GM04503 (cell line): ENCODE measurements around the gene SCP2.
"Not testable (repeated sequence)": the region's sequence is repeated elsewhere in the genome, so short reads cannot be mapped to it uniquely, and the experiment has no call there.

ENCODE experiments used
- DNase-seq: peaks from one replicate; pipeline ENCODE4 v3.0.0-alpha.2; 2012; ENCODE audit warnings: low read depth

Gene SCP2

DNA sequence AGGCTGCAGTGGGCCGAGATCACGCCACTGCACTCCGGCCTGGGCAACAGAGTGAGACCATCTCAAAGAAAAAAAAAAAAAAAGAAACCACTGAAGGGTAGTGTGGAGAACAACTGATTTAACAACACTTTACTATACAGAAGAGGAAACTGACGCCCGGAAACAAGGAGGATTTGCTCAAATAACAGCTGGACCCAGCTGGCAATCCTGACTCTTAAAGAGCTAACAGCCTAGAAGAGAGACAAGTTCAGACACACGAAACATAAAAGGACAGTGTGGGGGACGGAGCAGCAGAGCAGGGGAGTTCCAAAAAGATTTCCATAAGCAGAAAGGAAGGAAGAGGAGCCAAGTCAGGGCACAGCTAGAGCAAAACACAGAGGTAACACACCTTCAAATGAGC is 9.9 kb upstream of the SCP2 start:
- DNase-seq = no peak

DNA sequence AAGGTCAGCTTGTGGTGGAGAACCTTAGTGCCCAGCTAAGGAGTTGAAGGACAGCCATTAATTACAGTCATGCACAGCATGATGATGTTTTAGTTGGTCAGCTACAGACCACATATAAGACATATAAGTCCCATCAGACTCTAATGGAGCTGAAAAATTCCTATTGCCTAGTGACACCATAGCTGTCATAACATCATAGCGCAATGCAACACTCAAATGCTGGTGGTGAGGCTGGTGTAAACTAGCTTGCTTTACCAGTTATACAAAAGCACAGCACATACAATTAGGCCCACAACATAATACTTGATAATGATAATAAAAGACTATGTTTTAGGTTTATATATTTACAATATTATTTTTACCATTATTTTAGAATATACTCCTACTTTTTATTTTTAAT is 9.5 kb upstream of the SCP2 start:
- no peak for DNase-seq

DNA sequence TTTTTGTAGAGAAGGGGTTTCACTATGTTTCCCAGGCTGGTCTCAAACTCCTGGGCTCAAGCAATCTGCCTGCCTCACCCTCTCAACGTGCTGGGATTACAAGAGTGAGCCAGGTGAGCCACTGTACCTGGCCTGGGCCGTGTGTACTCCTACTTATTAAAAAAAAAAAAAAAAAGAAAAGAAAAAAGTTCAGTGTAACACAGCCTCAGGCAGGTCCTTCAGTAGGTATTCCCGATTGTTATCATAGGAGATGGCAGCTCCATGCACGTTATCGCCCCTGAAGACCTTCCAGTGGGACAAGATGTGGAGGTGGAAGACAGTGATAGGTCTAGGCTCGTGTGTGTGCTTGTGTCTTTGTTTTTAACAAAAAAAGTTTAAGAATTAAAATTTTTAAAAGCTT is 8.9 kb upstream of the SCP2 start:
- DNase-seq = no peak

DNA sequence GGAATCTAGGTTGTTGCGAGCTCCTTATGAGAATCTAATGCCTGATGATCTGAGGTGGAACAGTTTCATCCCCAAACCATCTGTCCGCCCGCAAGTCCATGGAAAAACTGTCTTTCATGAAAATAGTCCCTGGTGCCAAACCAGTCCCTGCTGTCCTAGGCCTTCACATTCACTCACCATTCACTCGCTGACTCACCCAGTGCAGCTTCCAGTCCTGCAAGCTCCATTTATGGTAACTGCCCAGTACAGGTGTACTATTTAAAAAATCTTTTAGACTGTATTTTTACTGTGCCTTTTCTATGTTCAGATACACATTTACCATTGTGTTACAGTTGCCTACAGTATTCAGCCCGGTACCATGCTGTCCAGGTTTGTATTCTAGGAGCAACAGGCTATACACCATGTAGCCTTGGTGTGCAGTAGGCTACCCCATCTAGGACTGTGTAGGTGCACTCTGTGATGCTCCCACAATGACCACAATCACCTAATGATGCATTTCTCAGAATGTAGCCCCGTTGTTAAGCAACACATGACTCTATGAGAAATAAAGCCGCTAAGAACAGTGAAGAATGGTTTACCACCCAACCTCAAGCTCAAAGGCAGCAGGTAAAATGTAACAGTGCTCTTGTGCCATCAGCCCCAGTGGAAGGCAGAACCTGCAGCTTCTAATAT is 7.9 kb upstream of the SCP2 start:
- DNase-seq = no peak

DNA sequence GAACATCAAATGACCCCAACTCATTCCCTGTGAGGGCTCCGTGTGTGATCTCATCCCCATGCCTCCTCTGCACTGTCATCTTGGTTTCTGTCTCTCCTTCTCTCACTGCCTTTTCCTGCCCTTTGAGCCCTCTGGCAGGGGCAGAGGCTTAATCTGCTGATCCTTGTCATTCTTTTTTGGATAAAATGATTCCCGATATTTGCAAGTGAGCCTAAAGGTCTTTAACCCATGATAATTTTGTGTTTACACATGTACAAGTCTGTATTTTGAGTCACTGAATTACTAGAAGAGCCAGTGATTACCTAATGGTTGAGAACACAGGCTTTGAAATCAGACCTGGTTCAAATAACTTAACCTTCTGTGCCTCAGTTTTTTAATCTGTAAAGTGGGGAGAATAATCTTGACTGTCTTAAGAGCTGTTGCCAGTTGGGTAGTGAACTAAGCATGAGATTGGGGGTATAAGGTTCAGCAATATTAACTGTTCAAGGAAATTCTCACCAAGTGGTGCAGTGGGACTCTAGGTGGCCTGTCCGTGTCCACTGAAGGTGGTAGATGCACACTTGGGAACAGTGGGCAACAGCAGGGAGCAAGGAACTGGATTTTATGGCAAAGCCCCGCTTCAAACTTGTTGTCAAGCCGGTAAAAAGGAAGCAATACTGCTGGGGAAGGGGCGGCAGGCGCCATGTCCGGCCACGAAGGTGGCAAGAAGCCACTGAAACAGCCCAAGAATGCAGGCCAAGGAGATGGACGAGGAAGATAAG is 7.2 kb upstream of the SCP2 start:
- DNase-seq = no peak

GRCh38 chr1:52920791-52921291 is 6.2 kb upstream of the SCP2 start:
- no peak for DNase-seq

DNA sequence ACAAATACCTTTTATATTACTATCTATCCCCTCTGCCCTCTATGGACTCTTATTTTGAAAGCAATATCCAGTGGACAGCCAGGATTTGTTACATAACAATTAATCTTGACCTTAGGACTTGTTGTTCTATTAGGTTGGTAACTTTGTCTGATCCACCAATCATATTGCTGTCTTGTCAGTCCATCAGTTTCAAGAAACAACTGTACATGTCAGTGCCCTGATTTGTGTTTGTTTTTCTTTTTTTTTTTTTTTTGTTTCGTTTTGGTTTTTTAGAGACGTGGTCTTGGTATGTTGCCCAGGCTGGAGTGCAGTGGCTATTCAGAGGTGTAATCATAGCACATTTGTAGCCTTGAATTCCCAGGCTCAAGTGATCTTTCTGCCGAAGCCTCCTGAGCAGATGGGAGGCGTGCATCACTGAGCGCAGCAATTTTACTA is 1.5 kb upstream of the SCP2 start:
- no peak for DNase-seq

GRCh38 chr1:52926864-52927211 is 238 bp upstream of the SCP2 start:
- no peak for DNase-seq

- DNase-seq = no peak
Observed at GRCh38 chr1:52928015-52928404, 934 bp downstream of the SCP2 start.

GRCh38 chr1:52929019-52929418 is 1.9 kb downstream of the SCP2 start:
- DNase-seq = no peak

GRCh38 chr1:52937433-52938182 is 10.5 kb downstream of the SCP2 start:
- no peak for DNase-seq

DNA sequence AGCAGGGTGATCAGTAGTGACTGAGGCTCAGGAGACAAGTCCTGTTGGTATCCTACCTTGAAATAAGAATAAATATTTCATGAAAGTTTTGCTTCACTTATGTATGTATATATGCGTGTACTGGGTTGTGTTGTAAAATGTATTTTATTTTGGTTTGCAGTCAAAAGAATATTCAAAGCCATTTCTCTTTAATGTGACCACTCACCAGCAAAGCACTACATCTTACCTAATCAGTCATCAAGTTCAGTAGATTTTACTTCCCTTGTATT is 11.0 kb downstream of the SCP2 start:
- no peak for DNase-seq

DNA sequence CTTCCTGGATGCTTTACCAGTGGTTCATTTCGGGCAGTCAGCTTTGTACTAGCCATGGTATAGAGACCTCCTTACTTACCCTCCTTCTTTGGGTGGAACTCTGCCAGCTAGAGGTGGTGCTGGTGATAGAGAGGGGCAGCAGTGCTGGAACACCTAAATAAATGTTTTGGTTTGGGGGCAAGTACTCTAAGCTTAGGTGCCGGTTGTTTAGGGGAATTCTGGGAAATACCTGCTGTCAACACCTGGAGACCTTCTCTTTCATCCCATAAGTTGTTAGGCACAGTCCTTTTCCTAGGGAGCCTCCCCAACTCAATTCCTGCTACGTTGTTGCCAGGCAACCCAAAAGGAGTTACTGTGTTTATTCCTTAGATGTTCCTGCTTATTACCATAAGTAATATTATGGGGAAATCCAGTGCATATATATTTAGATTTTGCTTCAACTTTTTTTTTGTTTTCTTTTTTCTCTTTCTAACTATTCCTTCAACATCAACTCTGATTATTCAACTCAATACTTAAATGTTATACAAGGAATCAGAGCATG is 16.9 kb downstream of the SCP2 start:
- no peak for DNase-seq

GRCh38 chr1:52944566-52944965 is 17.5 kb downstream of the SCP2 start:
- no peak for DNase-seq

DNA sequence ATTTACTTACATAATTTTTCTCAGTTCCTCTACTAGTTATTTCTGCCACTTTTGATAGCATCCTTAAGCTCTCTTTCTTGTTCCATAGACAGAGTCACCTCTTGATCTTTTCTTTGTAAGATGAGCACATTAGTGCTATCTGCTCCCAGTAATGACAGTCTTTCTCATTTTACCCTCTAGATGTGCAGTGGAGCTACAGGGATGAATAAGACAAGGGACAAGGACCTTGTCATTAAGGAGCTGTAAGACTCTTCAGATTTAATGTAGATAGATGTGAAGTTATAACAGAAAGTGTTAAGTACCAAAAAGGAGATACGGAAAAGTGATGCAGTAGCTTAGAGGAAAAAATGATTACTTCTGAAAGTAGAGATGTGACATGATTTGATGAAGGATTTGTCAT is 20.4 kb downstream of the SCP2 start:
- no peak for DNase-seq

DNA sequence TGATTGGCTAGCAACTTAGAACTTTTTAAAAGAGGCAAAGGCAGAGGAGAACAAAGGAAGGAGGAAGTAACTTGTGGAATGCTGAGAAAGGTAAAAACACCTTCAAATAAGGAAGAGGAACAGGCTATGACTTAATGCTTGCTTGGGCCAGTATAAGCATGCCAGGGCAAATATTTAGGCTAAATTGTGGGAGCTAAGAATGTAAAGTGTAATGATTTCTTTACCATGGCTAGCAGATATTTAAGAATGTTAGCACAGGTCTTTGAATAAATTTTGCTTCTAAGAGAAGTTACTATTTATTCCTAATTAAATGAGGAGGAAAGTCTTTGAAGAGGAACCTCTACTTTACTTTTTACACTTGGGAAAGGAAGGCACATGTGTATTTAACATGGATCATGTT is 22.5 kb downstream of the SCP2 start:
- not testable (repeated sequence) for DNase-seq

GRCh38 chr1:52952112-52952511 is 25.0 kb downstream of the SCP2 start:
- no peak for DNase-seq

DNA sequence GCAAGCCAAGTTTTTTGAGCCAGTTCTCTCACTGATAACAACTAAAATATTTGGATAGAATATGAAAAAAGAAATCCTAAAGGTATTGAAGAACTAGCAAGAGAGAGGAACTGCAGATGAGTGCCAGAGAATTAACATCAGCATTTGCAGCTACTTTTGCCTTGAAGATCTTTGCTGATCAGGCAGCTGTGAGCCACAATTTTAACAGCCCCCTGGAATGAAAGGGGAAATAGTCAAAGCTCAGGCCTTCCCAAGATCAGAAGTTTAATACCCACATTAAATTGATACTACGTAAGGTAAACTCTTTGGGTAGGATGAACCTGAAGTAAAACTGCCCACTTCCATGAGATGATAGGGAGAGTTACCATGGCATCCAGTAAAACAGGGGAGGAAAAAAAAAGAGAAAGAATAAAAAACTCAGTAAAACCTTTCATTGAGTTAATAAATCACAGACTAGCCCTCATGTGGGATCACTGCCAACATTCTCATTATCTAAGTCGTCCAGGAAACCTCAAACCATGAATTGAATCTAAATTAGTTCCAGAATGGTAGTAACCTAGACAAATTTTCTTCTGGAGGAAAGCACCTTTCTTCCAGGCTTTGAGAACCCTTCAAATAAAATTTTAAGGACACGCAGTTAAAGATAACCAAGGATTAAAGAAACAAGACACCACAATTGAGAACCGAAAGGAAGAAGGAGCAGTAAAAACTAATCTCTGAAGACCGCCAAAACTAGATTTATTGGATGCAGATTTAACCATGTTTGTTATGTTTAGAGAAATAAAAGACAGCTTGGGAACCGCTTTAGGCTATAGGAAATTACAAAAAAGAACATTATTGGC is 28.3 kb downstream of the SCP2 start:
- DNase-seq = peak; percentile 86

DNA sequence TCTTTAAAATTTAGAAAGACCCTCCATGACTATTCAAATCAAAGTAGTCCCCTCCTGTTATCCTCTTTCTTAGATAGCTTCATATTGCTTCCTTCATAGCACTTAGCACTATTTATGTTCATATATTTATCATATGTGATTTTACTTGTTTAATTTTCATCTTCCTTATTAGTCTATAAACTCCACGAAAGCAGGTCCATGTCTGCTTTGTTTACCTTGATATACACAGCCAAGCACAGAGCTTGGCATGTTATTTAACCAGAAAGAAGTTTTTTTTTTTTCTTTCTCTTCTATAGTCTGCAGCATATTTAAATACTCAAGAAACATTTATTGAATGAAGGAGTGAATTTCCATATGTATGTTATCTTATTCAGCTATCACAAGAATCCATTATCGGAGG is 36.0 kb downstream of the SCP2 start:
- DNase-seq = no peak

DNA sequence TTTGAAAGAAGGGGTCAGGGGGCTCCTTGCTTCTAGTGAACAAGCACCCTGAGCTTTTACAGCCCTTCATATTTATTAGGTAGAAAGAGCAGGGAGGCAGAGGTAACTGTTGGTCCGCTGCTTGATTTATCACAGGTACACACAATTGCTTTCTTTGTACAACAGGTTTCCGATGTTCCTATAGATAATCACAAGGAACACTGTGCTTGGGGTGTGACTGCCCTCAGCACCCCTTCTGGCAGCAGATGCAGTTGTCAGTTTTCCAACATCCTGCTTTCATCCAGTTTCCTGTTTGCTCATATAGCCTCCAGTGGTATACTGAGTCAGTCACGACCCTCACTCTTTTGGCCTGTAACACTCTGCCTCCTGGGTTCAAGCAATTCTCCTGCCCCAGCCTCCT is 40.6 kb downstream of the SCP2 start:
- no peak for DNase-seq

DNA sequence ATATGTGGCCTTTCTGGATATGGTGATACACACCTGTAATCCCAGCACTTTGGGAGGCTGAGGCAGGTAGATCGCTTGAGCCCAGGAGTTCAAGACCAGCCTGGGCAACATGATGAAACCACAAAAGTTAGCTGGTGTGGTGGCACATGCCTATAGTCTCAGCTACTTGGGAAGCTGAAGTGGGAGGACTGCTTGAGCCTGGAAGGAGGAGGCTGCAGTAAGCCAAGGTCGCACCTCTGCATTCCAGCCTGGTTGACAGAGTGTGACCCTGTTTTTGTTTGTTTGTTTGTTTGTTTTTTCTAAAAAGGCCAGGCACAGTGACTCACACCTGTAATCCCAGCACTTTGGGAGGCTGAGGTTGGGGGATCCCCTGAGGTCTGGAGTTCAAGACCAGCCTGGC is 42.2 kb downstream of the SCP2 start:
- DNase-seq = not testable (repeated sequence)

DNA sequence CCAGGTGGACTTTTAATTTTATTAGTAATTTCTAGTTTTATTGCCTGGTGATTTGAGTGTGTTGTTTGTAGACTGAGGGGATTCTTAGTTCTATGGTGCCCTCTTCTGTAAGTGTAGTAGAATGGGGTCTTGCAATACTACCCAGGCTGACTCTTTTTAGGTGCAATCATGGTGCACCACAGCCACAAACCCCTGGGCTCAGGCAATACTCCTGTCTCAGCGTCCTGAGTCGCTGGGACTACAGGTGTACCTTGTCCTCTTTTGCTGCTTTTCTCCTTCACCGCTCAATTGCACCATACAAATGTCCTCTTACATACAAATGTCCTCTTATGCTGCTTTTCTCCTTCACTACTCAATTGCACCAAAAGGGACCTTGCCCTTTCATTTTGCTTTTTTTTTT is 43.1 kb downstream of the SCP2 start:
- DNase-seq = no peak
